Measurements from ENCODE around the gene CLGN.

- TF ChIP-seq CTCF (IDR thresholded peaks at IDR 0.05; ENCODE audit: insufficient read depth, low read length, poor library complexity, severe bottlenecking) (no peak), EZH2phosphoT487 (conservative IDR thresholded peaks at IDR 0.05; ENCODE audit: low read length) (no peak)
Observed at GRCh38 chr4:140344621-140345020, 82.8 kb downstream of the CLGN start.

Data from SU-DHL-6 (cell line).